K562 (cell line): Measurements from ENCODE around the gene KRTAP2-4. TPM values are rescaled to one million over a fixed set of nuclear protein-coding genes. Genes with fewer than 3 reads are reported as not detected.

Experiments used
- CHCHD3 ChIP-seq: fragments of 250-450 bp; sonication (Bioruptor Pico); IDR thresholded peaks from 2 replicates; pipeline ENCODE4 v2.1.2; 2022; ENCODE audit warnings: mild to moderate bottlenecking
- FOS ChIP-seq: IDR thresholded peaks from 3 replicates; pipeline ENCODE4 v1.6.1; 2011; ENCODE audit not compliant: insufficient read length; ENCODE audit errors: extremely low read depth
- PPARD ChIP-seq: fragments of 250-450 bp; sonication (Bioruptor Pico); IDR thresholded peaks from 2 replicates; pipeline ENCODE4 v1.8.0; 2022; ENCODE audit warnings: inconsistent platforms, mild to moderate bottlenecking, moderate library complexity
- PRMT5 ChIP-seq: sonication (generic); formaldehyde crosslinking; IDR thresholded peaks from 2 replicates; pipeline ENCODE4 v1.5.0; 2020; ENCODE audit warnings: missing genetic modification reagents
- RFX1 ChIP-seq: fragments of 450-650 bp; IDR thresholded peaks from 2 replicates; pipeline ENCODE4 v1.6.1; 2016; ENCODE audit warnings: mild to moderate bottlenecking, moderate library complexity
- RHOXF2B ChIP-seq: fragments of 250-450 bp; sonication (Bioruptor Pico); conservative IDR thresholded peaks from 2 replicates; pipeline ENCODE4 v1.5.1; 2021
- SETDB1 ChIP-seq: IDR thresholded peaks from one replicate; pipeline ENCODE4 v1.6.1; 2012; ENCODE audit warnings: low read length, control low read depth, inconsistent platforms
- STAT6 ChIP-seq: sonication (generic); formaldehyde crosslinking; IDR thresholded peaks from 2 replicates; pipeline ENCODE4 v1.8.1; 2023; ENCODE audit warnings: mild to moderate bottlenecking, missing genetic modification reagents
- ZMIZ1 ChIP-seq, 2 experiments: fragments of 150-350 bp in 1 of 2; IDR thresholded peaks; 2 replicates each; pipeline ENCODE4 v1.6.1; 2012 to 2016; ENCODE audit warnings: low read depth in 2 of 2, low read length in 2 of 2, mild to moderate bottlenecking in 1 of 2, moderate library complexity in 1 of 2
- ZNF316 ChIP-seq: fragments of 450-650 bp; IDR thresholded peaks from 2 replicates; pipeline ENCODE4 v1.6.1; 2016
- polyA plus RNA-seq, 8 experiments: library from polyadenylated mRNA; depleted of rRNA in 4 of 8; stranded (reverse) in 5 of 8; unstranded in 3 of 8; fragments of >200 nt; fragmentation: Nextera tagmentation in 2 of 8; fragmentation: Illumina TruSeq in 1 of 8; extraction: Ambion mirVana in 2 of 8; extraction: Trizol in 1 of 8; gene quantifications; 2 replicates each; pipeline versions ENCODE4 v1.2.1 to v1.2.3, GENCODE V29; 2011 to 2014; ENCODE audit warnings: inconsistent platforms in 1 of 8, missing spikeins in 1 of 8
- total RNA-seq, 7 experiments: library from RNA; depleted of rRNA in 6 of 7; stranded (reverse); fragments of >200 nt in 6 of 7; fragmentation: Illumina TruSeq in 2 of 7; extraction: Trizol in 2 of 7; gene quantifications; 2 replicates each; pipeline versions ENCODE4 v1.2.1 to v1.2.3, GENCODE V29; 2011 to 2021; ENCODE audit warnings: low replicate concordance in 1 of 7
- TF ChIP-seq, protein P1 (sequence below): fragments of 450-650 bp; IDR thresholded peaks from 2 replicates; pipeline ENCODE4 v1.7.0; 2016; ENCODE audit warnings: borderline replicate concordance
- TF ChIP-seq, protein P2 (sequence below): fragments of 250-450 bp; sonication (Bioruptor Pico); IDR thresholded peaks from 2 replicates; pipeline ENCODE4 v1.5.0; 2022; ENCODE audit warnings: mild to moderate bottlenecking
- TF ChIP-seq, protein P3 (sequence below): fragments of 250-450 bp; sonication (Bioruptor Pico); IDR thresholded peaks from 2 replicates; pipeline ENCODE4 v1.8.0; 2022; ENCODE audit warnings: moderate library complexity, mild to moderate bottlenecking, inconsistent platforms
- TF ChIP-seq, protein P4 (sequence below): fragments of 250-450 bp; sonication (Bioruptor Pico); IDR thresholded peaks from 2 replicates; pipeline ENCODE4 v1.8.0; 2021; ENCODE audit warnings: moderate library complexity, mild to moderate bottlenecking, inconsistent platforms

Gene KRTAP2-4
- total and polyA plus RNA-seq, 9 of the 15 experiments (the other 6 are each of a cell fraction or from before 2014, with no cell fraction given) = not detected

GRCh38 chr17:41018541-41018940, 47.1 kb downstream of the KRTAP2-4 start (continued):
- TF ChIP-seq ZMIZ1 (IDR thresholded peaks at IDR 0.05; ENCODE audit: low read depth in 2 of 2, low read length in 2 of 2) (no peak), PRMT5 (CRISPR knock-in tag) (no peak), PPARD (no peak), CHCHD3 (no peak), FOS (no peak), STAT6 (CRISPR knock-in tag) (no peak), RFX1 (no peak), SETDB1 (no peak), RHOXF2B (CRISPR knock-in tag) (no peak), ZNF316 (no peak)
- TF ChIP-seq, protein P1, sequence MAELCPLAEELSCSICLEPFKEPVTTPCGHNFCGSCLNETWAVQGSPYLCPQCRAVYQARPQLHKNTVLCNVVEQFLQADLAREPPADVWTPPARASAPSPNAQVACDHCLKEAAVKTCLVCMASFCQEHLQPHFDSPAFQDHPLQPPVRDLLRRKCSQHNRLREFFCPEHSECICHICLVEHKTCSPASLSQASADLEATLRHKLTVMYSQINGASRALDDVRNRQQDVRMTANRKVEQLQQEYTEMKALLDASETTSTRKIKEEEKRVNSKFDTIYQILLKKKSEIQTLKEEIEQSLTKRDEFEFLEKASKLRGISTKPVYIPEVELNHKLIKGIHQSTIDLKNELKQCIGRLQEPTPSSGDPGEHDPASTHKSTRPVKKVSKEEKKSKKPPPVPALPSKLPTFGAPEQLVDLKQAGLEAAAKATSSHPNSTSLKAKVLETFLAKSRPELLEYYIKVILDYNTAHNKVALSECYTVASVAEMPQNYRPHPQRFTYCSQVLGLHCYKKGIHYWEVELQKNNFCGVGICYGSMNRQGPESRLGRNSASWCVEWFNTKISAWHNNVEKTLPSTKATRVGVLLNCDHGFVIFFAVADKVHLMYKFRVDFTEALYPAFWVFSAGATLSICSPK = no peak
- TF ChIP-seq, protein P2, sequence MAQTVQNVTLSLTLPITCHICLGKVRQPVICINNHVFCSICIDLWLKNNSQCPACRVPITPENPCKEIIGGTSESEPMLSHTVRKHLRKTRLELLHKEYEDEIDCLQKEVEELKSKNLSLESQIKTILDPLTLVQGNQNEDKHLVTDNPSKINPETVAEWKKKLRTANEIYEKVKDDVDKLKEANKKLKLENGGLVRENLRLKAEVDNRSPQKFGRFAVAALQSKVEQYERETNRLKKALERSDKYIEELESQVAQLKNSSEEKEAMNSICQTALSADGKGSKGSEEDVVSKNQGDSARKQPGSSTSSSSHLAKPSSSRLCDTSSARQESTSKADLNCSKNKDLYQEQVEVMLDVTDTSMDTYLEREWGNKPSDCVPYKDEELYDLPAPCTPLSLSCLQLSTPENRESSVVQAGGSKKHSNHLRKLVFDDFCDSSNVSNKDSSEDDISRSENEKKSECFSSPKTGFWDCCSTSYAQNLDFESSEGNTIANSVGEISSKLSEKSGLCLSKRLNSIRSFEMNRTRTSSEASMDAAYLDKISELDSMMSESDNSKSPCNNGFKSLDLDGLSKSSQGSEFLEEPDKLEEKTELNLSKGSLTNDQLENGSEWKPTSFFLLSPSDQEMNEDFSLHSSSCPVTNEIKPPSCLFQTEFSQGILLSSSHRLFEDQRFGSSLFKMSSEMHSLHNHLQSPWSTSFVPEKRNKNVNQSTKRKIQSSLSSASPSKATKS (CRISPR knock-in tag) = no peak
- TF ChIP-seq, protein P3, sequence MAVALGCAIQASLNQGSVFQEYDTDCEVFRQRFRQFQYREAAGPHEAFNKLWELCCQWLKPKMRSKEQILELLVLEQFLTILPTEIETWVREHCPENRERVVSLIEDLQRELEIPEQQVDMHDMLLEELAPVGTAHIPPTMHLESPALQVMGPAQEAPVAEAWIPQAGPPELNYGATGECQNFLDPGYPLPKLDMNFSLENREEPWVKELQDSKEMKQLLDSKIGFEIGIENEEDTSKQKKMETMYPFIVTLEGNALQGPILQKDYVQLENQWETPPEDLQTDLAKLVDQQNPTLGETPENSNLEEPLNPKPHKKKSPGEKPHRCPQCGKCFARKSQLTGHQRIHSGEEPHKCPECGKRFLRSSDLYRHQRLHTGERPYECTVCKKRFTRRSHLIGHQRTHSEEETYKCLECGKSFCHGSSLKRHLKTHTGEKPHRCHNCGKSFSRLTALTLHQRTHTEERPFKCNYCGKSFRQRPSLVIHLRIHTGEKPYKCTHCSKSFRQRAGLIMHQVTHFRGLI (CRISPR knock-in tag) = no peak
- TF ChIP-seq, protein P4, sequence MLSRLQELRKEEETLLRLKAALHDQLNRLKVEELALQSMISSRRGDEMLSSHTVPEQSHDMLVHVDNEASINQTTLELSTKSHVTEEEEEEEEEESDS (CRISPR knock-in tag) = no peak
